Stimulated activated CD4-positive, alpha-beta T cell treated with anti-CD3 and anti-CD28 coated beads, Interleukin-15, amount 100 ng/mL, for 48 hours (primary cell): Measurements from ENCODE around the gene PDE10A.
"Not testable (repeated sequence)": the region's sequence is repeated elsewhere in the genome, so short reads cannot be mapped to it uniquely, and the experiment has no call there.

Experiments
- DNase-seq, 2 donors: peaks; one replicate each; pipeline ENCODE4 v3.0.0-alpha.2; 2020; ENCODE audit warnings: low read depth in 2 of 2

Gene PDE10A

DNA sequence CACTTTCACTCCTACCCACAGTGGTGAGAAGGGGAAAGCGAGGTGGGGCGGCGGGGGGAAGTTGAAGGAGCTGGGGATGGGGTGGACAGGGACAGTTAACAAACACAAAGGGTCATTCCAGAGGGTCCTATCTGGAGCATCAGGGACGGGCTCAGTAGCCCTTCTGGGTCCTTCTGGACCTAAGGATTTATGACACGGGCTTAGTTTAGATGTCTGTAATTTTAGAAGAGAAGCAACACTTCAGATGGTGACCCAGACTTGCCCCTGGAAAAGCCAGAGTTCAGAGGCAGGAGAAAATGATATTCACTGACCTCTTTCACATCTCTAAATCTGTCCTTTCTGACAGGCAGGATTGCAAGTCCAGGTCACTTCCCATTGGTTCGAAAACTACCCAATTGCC lies 36.3 kb downstream of the PDE10A start:
- DNase-seq, result no peak

DNA sequence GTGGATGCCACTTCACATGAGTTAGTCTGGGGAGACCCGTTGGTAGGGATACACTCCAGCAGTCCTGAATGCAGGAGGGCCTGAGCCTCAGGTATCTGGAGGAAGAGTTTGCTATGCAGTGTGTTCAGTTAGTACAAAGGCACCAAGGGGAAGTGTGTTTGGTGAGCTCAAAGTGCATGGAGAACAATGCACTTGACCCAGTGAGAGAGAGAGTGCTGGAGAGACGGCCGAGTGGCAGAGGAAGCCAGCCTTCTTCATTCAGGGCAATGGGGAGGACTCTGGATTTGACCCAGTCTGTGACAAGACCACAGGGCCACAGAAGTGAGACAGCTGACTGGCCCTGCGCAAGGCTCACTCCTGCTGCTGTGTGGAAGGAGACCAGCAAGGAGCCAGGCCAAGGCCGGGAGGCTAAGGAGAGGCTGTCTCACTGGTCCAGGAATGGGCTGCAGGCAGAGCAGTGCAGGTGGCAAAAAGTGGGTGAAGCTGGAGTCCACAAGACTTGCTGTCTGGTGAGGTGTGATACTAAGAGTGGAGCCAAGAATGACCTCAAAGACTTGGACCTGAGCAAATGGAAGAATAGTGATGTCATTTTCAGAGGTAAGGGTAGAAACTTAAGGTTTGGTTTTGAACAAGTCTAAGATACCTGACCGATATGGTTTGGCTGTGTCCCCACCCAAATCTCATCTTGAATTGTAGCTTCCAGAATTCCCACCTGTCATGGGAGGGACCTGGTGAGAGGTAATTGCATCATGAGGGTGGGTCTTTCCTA lies 38.0 kb downstream of the PDE10A start:
- no peak for DNase-seq

DNA sequence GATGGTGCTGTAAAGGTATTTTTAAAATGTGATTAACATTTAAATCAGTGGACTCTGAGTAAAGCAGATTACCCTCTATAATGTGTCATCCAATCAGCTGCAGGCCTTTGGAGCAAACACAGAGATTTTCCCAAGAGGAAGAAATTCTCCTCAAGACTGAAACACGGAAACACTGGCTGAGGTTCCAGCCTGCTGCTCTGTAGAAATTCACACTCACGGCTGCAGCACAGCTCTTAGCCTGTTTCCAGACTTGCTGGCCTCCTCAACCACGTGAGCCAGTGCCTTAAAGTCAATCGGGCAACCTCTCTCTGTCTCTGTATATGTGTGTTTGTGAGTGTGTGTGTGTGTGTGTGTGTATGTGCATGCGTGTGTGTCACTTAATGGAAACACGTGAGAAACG lies 41.1 kb downstream of the PDE10A start:
- DNase-seq, result no peak

DNA sequence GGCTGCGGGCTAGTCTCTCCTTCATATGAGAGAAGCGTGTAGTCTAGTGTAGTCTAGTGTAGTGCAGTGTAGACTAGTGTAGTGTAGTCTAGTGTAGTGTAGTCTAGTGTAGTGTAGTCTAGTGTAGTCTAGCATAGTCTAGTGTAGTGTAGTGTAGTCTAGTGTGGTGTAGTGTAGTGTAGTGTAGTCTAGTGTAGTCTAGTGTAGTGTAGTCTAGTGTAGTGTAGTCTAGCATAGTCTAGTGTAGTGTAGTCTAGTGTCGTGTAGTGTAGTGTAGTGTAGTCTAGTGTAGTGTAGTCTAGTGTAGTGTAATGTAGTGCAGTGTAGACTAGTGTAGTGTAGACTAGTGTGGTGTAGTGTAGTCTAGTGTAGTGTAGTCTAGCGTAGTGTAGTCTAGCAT lies 44.1 kb downstream of the PDE10A start:
- not testable (repeated sequence) for DNase-seq

DNA sequence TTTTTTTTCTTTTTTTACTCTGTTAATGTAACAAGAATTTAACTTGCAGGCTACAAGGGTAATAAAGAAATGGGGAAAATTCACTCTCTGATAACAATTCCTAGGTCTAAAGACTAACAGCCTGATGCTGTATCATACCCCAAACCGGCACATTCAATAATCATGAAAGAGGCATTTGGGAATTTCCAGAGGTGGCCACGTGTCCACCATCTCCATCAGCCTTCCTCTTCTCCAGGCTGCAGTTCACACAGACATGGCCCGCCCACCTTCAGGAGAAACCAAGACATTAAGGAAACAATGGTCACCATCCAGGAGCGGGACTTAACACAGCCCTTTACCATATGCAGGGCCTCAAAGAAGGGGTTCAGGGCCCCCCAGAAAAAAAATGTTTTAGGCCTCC lies 44.8 kb downstream of the PDE10A start:
- no peak for DNase-seq

DNA sequence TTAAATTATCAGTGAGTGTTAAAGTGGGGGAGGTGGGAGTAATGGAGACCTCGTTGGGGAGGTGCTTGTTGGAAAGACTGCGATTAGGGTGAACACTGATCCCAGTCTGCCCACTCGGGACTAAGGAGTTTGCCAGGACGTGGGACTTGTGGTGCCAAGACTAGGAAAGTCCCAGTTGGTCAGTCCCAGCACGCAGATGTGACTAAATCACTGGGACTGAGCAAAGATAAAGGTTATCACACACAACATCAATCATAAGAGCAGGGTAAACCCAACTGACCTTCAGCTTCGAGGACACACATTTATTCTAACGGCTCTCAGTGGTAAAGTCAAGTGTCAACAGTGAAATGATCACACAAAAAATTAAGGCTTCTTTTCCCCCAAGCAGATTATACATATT lies 45.5 kb downstream of the PDE10A start:
- DNase-seq, result no peak

DNA sequence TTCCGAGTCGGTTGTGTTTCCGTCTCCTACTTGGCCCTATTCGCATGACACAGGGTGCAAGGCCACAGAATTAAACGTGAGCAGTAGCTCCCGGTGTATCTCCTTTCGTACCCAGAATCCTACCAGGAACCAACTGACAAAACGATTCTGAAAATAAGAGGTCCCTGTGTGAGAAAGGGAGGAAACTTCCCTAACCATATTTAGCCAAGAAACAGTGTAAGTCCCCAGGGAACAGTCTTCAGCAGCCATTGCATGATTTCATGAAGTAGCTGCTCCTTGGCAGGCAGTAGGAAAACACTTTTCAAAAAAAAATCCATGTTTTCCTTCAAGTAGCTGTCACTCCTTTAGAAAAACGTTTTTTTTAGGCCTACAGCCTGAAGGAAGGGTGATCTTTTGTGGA lies 46.9 kb downstream of the PDE10A start:
- no peak for DNase-seq

DNA sequence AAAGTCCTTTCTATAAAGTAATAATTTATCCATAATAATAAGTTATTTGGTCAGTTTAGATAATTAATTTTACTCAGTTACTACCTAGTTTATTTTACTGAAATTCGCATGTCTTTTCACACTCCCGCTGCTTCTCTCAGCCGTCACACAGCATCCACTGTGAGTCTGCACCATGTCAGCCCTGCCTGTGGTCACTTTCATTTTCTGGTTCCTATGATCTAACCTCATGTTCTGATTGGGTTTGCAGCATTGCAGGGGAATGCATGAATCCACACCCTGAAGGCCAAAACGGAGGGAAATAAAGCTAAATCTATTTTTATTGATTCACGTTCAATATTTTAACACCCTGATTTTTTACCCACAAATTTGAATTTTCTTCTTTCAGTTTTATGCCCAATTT lies 47.4 kb downstream of the PDE10A start:
- no peak for DNase-seq

DNA sequence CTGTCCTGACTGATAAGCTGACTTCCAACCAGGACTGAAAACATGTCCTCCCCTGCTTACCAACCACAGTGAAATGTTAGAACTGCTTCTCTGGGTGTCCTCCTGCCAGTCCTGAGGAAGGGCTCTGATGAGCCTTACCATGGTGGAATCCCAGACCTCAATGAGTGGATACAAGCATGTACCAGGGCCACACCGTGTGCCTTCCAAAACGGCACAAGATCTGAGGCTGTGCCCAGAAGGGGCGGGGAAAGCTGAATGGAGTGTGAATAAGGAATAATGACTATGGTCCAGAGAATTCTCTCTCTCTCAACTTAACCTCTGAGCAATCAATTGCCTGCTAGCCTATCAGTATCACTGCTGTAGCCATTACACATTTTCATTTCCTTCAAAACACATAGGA lies 51.7 kb downstream of the PDE10A start:
- DNase-seq, result no peak

DNA sequence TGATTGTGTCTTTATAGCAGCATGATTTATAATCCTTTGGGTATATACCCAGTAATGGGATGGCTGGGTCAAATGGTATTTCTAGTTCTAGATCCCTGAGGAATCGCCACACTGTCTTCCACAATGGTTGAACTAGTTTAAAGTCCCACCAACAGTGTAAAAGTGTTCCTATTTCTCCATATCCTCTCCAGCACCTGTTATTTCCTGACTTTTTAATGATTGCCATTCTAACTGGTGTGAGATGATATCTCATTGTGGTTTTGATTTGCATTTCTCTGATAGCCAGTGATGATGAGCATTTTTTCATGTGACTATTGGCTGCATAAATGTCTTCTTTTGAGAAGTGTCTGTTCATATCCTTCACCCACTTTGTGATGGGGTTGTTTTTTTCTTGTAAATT lies 54.5 kb downstream of the PDE10A start:
- not testable (repeated sequence) for DNase-seq

DNA sequence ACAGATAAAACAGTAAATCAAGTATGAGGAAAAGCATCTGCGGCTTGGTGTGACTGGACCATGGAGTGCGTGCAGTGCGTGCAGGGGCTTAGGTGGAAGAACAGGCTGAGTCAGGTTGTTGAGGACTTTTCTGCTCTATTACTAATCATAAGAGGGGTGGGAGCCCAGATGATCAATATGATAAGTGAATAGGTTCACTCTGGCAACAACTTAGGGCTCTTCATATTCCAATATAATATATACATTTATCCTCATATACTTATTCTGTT lies 56.4 kb downstream of the PDE10A start:
- no peak for DNase-seq

DNA sequence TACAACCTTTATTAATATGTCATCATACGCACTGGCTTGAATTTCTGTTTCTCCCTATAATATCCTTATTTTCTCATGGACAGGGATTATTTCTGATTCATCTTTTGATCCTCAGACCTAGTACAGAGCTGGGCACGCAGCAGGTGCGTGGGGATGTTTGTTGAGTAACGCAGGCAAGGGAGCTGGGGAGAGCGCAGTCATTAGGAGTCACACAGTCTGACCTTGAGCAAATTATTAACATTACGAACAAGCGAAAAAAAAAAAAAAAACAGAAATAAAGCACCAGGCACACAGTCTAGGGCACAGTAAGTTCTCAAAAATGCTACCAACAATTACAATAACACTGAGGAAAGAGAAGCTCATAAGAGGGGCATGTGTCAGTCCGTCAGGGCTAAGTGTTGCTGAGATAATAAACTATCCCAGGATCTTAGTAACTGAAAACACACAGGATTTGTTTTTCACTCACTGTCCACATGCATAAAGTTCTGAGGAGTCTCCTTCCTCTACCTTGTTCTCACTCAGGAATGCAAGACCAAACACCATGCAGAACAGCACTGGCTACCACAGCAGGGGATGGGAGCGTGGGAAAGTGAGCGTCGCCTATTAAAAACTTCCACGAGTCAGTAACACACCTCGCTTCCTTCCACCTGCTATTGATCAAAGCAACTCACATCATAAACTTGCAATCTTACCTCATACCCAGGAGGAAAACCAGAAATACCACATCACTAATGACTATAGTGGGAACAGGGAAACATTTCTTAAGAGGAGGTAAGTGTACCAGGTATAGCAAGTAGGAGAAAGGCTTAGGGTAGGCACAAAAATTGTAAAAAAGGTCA lies 56.9 kb downstream of the PDE10A start:
- DNase-seq, result no peak

DNA sequence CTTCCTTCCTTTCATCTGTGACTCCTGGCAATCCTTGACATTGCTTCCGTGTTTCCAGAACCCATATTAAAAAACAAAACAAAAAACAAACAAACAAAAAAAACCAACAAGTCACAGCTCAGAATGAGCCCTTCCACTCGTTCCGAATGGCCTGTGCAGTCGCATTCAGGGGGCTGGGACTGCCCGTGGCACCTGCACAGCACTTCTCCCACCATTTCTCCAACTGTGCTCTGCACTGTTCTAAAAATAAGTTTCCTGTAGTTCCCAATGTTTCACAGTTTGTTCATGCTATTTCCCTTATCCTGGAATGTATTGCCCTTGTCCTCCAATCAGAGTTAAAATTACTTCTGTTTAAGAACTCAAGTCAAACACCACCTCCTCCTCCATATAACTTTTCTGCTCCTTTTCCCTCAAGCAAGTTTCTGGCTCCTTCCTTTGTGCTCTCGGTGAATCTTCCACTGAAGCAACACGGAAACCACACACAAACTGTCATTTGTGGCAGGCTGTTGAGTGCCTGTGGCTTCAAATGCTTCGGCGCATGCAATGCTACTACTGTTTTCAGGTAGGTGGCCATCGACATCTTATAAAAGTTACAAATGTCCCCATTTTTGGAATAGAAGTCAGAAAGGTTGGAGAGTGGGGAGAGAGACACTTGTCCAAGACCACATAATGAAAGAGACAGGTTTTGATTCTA lies 57.7 kb downstream of the PDE10A start:
- no peak for DNase-seq

DNA sequence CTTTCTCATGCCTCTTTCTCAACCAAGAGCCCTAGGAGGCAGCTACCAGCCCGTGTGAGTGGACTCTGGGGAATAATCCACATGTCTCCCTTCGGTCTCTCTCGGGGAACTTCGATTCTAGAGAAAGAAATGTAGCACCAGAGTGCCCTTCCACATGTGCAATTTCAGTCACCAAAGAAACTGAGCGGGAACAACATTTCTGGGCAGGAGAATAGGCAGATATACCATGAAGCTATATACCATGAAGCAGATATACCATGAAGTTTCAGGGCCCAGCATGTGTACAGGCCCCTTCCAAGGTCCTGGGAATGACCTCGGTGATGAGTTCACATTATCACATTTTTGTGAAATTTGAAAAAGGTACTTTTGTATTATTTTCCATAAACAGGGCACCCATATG lies 60.8 kb downstream of the PDE10A start:
- no peak for DNase-seq

DNA sequence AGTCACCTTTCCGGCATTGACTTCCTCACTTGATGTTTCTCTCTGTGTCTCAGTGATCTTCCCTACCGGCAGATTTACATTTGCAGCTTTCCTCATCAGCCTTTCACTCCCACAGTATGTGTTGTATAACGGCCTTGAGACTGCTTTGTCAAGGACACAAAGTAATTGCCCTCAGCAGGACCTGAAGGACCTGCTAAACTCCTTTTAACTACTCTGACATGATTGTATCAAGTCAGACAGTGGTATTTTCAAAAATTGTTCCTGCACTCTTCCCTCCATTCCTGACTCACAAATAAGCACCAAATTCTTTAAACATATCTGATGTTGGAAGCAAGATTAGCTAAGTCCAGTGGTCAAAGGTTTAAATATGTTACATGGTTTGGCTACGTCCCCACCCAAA lies 62.4 kb downstream of the PDE10A start:
- no peak for DNase-seq

DNA sequence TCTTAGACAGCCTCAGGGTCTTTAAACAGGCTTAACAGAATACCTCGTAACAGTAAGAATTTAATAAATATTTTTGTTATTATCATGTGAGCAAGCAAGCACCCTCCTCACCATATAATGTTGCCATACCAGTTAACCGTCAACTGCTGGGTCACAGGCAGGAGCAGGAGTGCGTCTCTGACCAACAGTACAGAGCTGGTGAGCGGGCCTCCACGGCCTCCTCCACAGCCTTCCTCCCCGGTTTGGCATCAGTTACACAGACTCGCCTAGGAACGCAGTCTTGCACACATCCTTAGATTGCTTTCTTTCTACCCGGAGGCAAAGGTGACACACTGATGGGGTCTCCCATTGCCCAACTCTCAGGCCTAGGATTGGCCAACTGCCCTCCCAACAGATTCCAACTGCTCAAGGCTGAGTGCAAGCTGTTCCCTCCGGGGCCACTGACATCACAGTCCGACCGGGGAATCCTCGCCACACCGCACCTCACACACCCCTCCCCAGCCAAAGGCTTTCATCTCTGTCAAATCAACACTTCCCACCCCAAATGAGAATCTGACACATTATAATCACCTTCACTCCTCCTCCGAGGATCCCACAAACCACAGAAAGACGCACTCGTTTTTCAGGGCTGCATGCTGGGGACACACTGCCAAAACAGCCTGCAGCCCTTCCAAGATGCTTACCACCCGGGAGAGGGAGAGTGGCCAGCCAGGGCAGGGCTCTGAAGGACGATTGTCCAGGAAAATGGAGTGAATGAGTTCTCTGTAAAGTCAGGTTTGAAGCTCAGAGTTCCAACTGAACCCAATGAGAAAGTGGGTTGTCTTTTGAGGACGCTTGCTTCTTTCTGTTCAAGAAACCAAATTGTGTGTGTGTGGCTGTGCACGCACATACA lies 63.2 kb downstream of the PDE10A start:
- no peak for DNase-seq

DNA sequence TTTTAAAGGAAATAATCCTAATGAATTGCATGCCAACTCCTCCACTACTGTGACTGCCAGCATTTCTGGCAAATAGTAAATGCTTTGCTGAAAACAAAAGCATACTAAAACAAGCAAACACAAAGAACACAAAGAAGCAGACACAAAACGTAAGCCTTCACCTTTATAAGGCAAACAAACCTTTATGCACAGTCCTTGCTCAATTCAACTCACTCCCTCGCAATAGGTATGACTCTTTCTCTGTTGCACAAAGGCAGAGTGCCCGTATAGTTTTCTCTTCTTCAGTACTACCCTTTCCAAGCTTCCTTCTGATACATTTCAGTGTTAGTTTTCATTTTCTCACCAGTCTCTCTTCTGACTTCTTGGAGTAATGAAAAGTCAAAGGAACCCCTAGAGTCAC lies 63.9 kb downstream of the PDE10A start:
- no peak for DNase-seq

DNA sequence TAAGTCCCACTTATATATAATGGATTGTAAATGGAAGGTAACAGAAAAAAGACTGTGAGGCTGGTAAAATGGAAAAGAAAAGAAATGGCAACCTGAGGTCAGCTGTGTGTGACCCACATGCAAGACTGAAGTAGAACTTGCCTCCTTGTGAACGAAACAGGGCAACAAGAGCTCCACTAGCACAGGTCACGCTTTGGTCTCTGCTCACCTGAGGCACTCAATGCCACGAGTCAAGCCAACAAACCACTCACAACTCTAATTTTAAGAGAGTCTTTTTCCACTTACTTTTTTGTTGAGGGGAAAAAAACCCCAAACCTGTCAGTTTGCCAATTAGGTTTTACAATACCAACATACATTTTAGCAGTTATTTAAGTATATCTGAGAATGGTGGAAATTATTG lies 65.2 kb downstream of the PDE10A start:
- DNase-seq, result no peak

DNA sequence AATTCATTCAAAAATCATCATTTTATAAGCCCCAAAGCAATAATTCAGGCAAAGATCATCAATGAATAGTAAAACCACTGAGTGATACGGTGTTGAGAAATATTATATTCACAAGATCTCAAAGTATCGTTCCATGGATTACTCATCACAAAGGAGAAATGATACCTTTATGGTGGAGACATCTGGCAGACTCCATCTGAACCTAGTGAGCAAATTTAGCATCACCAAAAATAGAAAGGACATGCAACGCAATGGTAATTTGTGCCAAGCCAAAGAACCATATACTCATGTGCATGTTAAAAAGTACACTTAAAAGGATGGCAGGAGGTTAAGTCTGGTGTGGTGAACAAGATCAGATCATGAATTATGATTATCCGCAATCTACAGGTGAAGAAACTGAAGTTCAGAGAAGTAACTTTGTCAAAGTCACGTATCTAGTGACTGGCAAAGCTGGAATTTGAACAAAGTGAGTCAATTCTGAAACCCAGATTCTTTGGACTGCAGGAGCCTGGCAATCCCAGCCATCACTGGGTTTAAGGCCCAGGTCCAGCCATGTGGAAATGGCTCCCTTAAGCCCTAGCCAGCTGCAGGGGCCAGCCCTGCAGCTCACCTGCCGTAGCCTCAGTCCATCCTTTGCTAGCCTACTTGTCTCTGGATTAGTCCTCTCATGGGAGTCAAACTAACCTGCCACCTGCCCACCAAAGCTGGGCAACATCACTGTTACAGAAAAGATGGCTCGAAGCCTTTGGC lies 68.3 kb downstream of the PDE10A start:
- no peak for DNase-seq

DNA sequence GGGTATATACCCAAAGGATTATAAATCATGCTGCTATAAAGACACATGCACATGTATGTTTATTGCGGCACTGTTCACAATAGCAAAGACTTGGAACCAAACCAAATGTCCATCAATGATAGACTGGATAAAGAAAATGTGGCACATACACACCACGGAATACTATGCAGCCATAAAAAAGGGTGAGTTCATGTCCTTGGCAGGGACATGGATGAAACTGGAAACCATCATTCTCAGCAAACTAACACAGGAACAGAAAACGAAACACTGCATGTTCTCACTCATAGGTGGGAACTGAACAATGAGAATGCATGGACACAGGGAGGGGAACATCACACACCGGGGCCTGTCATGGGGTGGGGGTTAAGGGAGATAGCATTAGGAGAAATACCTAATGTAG lies 70.1 kb downstream of the PDE10A start:
- not testable (repeated sequence) for DNase-seq

DNA sequence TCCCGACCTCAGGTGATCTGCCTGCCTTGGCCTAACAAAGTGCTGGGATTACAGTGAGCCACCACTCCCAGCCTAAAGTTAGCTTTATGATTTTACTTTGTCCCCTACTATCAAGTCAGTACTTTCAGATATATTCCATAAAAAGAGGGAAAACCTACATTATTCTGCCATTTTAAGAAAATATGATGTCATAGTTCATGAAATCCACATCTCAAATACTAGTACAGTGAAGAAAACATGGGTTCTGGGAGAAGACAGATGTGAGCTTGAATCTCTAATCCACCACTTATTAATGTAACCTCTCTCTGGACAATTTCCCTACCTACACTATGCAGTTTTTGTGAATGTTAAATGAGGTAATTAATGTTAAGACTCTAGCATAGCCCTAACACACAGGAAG lies 74.5 kb downstream of the PDE10A start:
- no peak for DNase-seq
